Measurements from ENCODE around the gene LCE3A. TPM values are rescaled to one million over a fixed set of nuclear protein-coding genes. Genes with fewer than 3 reads are reported as not detected.
A peak's percentile ranks its signal among the peaks of the same experiment; 100 is the strongest.
"Not testable (repeated sequence)": the region's sequence is repeated elsewhere in the genome, so short reads cannot be mapped to it uniquely, and the experiment has no call there.

LCE3A gene
- total RNA-seq, 1 experiment from 2014 or later: not detected

DNA sequence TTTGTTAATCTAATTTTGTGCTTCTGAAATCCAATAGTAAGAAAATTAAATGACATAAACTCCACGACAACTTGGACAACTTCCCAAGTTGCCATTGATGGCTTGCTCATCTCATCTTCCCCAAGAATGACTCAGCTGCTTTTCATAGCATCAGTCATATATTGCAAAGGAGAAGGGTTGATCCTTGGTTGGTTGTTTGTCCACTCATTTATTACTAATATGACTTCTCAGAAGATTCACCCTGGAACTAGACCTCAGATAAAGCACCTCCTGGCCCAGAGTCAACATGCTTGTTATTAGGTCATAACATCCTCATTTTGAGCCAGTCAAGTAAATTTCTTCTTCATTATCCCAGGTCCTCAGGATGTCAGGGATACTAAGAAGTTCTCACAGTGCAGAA, 40.3 kb downstream of the LCE3A start:
- no peaks in the 10 kb centered on the region for H3K27me3 Mint-ChIP-seq (ENCODE audit: insufficient read depth, unreplicated experiment)
- no peaks in the 10 kb centered on the region for H3K36me3 Mint-ChIP-seq (ENCODE audit: insufficient read depth, unreplicated experiment)
- H3K4me3 Mint-ChIP-seq (ENCODE audit: unreplicated experiment): no peak overlapping the region
- H3K4me1 Mint-ChIP-seq (ENCODE audit: insufficient read depth, unreplicated experiment): peaks cover 12% of the 10 kb centered on the region
- intact Hi-C loops (cut with micrococcal nuclease): no loop called here
- ChIA-PET POLR2A (interaction anchor here (0.6 kb wide), 1 partner anchor 35 kb away, joined by 3 read pairs; no protein-coding TSS in a partner anchor), CTCF (interaction anchor here (0.7 to 1.1 kb wide), 2 partner anchors 50 to 71 kb away, joined by 3 to 4 read pairs; no protein-coding TSS in a partner anchor)
- H3K9me3 Mint-ChIP-seq (ENCODE audit: unreplicated experiment): no peaks in the 10 kb centered on the region
- TF ChIP-seq, protein P1, sequence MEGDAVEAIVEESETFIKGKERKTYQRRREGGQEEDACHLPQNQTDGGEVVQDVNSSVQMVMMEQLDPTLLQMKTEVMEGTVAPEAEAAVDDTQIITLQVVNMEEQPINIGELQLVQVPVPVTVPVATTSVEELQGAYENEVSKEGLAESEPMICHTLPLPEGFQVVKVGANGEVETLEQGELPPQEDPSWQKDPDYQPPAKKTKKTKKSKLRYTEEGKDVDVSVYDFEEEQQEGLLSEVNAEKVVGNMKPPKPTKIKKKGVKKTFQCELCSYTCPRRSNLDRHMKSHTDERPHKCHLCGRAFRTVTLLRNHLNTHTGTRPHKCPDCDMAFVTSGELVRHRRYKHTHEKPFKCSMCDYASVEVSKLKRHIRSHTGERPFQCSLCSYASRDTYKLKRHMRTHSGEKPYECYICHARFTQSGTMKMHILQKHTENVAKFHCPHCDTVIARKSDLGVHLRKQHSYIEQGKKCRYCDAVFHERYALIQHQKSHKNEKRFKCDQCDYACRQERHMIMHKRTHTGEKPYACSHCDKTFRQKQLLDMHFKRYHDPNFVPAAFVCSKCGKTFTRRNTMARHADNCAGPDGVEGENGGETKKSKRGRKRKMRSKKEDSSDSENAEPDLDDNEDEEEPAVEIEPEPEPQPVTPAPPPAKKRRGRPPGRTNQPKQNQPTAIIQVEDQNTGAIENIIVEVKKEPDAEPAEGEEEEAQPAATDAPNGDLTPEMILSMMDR (IDR thresholded peaks at IDR 0.05; ENCODE audit: unreplicated experiment): no peak
- H3K27ac Mint-ChIP-seq (ENCODE audit: low read depth, unreplicated experiment): no peak overlapping the region
- BruUV-seq (replicated peaks): no TSS peak
- DNase-seq (ENCODE audit: unreplicated experiment): peak; percentile 52

DNA sequence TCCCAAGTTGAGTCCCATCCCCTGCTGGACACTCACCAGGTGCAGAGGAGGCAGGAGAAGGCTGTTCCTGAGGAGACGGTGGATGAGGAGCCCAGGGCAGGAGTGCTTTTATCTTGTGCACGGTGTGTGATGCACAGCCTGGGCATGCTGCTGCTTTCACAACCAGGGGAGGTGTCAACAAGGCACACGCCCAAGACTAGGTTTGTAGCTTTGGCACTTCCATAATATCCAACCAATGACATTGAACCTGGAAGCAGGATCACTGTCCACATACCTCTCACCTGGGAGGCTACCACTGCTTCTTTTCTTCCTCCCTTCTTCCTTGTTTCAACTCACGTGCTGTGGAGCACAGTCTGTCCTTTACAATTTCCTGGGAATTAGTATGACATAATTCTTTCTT, 42.5 kb downstream of the LCE3A start, which contains the start of gene LCE3D:
LCE3D (minus strand) TSS at position 84 of the 400 bp plus-strand sequence. CDS start 580 bp downstream, outside the sequence.
- no peak within 1 kb of the TSS for H3K4me3 Mint-ChIP-seq (ENCODE audit: unreplicated experiment)
- peak; percentile 55 for DNase-seq (ENCODE audit: unreplicated experiment)
- no peaks in the 10 kb centered on the region for H3K9me3 Mint-ChIP-seq (ENCODE audit: unreplicated experiment)
- H3K36me3 Mint-ChIP-seq (ENCODE audit: insufficient read depth, unreplicated experiment): no peaks in the 10 kb centered on the region
- CTCF ChIA-PET: interaction anchor here (3.0 kb wide), 1 partner anchor 38 kb away, joined by 7 read pairs; no protein-coding TSS in a partner anchor
- H3K27me3 Mint-ChIP-seq (ENCODE audit: insufficient read depth, unreplicated experiment): no peaks in the 10 kb centered on the region
- POLR2A ChIA-PET: no interaction called here
- intact Hi-C loops (cut with micrococcal nuclease): no loop called here
- no peak within 1 kb of the TSS for H3K27ac Mint-ChIP-seq (ENCODE audit: low read depth, unreplicated experiment)
- TF ChIP-seq, protein P1 (IDR thresholded peaks at IDR 0.05; ENCODE audit: unreplicated experiment): no peak
- peaks cover 12% of the 10 kb centered on the region for H3K4me1 Mint-ChIP-seq (ENCODE audit: insufficient read depth, unreplicated experiment)
- BruUV-seq (replicated peaks): no TSS peak

DNA sequence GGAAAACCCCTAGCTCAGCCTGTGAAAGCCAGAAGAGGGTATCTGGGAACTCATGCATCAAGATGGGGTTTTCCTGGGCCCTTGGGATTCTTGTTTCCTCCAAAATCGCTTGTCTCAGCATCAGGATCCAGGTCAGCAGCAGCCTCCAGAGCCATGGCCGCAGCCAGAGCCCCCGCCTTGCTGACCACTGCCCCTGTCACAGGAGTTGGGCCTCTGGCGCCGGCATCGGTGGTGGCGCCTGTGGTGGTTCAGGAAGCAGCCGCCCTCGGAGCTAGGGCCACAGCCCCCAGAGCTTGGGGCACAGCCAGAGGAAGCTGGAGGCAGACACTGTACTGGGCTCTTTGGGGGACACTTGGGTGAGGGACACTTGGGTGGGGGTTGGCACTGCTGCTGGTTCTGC, 43.4 kb downstream of the LCE3A start:
- H3K4me3 Mint-ChIP-seq (ENCODE audit: unreplicated experiment); intact Hi-C loops (cut with micrococcal nuclease); DNase-seq (ENCODE audit: unreplicated experiment); H3K9me3 Mint-ChIP-seq (ENCODE audit: unreplicated experiment); BruUV-seq (replicated peaks); H3K27ac Mint-ChIP-seq (ENCODE audit: low read depth, unreplicated experiment); H3K27me3 Mint-ChIP-seq (ENCODE audit: insufficient read depth, unreplicated experiment); H3K36me3 Mint-ChIP-seq (ENCODE audit: insufficient read depth, unreplicated experiment): not testable (repeated sequence)
- ChIA-PET CTCF (interaction anchor here (0.6 to 3.0 kb wide), 7 partner anchors 10 to 613 kb away, joined by 3 to 18 read pairs (median 4); partner anchors contain the start of gene LCE3A), POLR2A (interaction anchor here (0.6 to 1.1 kb wide), 4 partner anchors 55 to 911 kb away, joined by 3 to 4 read pairs (median 3); no protein-coding TSS in a partner anchor)
- peaks cover 12% of the 10 kb centered on the region for H3K4me1 Mint-ChIP-seq (ENCODE audit: insufficient read depth, unreplicated experiment)

DNA sequence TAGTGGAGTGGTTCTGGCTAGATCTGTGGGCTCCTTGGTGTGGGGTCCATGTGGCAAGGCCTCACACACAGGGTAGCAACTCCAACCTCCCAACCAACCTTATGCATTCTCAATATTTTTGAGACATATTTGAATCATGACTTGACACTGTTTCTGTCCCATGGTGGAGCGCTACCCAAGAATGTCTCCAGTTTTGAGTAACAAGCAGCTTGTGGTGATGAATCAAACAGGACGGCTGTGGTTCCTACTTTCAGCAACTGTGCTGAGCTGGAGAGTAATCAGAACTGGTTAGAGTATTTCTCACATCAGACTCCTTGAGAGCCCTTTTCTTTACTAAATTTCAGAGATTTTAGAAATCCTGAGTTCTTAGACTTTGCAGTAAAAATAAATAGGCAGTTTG, 45.7 kb downstream of the LCE3A start:
- CTCF ChIA-PET: interaction anchor here (0.6 to 2.6 kb wide), 5 partner anchors 41 to 293 kb away, joined by 3 to 18 read pairs (median 3); partner anchors contain the start of gene LCE3A
- no peaks in the 10 kb centered on the region for H3K36me3 Mint-ChIP-seq (ENCODE audit: insufficient read depth, unreplicated experiment)
- POLR2A ChIA-PET: interaction anchor here (1.0 kb wide), 1 partner anchor 41 kb away, joined by 3 read pairs; no protein-coding TSS in a partner anchor
- no peak overlapping the region for H3K4me3 Mint-ChIP-seq (ENCODE audit: unreplicated experiment)
- H3K27ac Mint-ChIP-seq (ENCODE audit: low read depth, unreplicated experiment): no peak overlapping the region
- TF ChIP-seq, protein P1 (IDR thresholded peaks at IDR 0.05; ENCODE audit: unreplicated experiment): no peak
- no peaks in the 10 kb centered on the region for H3K27me3 Mint-ChIP-seq (ENCODE audit: insufficient read depth, unreplicated experiment)
- no TSS peak for BruUV-seq (replicated peaks)
- no peak for DNase-seq (ENCODE audit: unreplicated experiment)
- H3K9me3 Mint-ChIP-seq (ENCODE audit: unreplicated experiment): no peaks in the 10 kb centered on the region
- peaks cover 12% of the 10 kb centered on the region for H3K4me1 Mint-ChIP-seq (ENCODE audit: insufficient read depth, unreplicated experiment)
- intact Hi-C loops (cut with micrococcal nuclease): no loop called here

Other genes starting within 250 kb of the LCE3A start
- not detected in 2 replicates for gene CRNN, start 208.8 kb downstream of the LCE3A start, total RNA-seq (2022)
- not detected in 2 replicates for gene LCE5A, start 112.3 kb downstream of the LCE3A start, total RNA-seq (2022)
- not detected in 2 replicates for gene CRCT1, start 108.6 kb downstream of the LCE3A start, total RNA-seq (2022)
- gene LCE3E, start 56.3 kb downstream of the LCE3A start, total RNA-seq (2022): not detected in 2 replicates
- 0.75 TPM in 1 of 2 replicates, not detected in the other for gene LCE3D, start 42.6 kb downstream of the LCE3A start, total RNA-seq (2022)
- gene LCE3C, start 22.9 kb downstream of the LCE3A start, total RNA-seq (2022): not detected in 2 replicates
- not detected in 2 replicates for gene LCE3B, start 9.3 kb downstream of the LCE3A start, total RNA-seq (2022)
- gene LCE2D, start 40.3 kb upstream of the LCE3A start, total RNA-seq (2022): not detected in 2 replicates
- gene LCE2C, start 52.2 kb upstream of the LCE3A start, total RNA-seq (2022): not detected in 2 replicates
- gene LCE2B, start 63.0 kb upstream of the LCE3A start, total RNA-seq (2022): not detected in 2 replicates
- not detected in 2 replicates for gene LCE2A, start 75.2 kb upstream of the LCE3A start, total RNA-seq (2022)
- not detected in 2 replicates for gene LCE4A, start 85.1 kb upstream of the LCE3A start, total RNA-seq (2022)
- 0.12 and 0.25 TPM in 2 replicates for gene KPRP, start 134.9 kb upstream of the LCE3A start, total RNA-seq (2022)
- gene LCE1F, start 152.0 kb upstream of the LCE3A start, total RNA-seq (2022): not detected in 2 replicates
- 1.3 and 1.9 TPM in 2 replicates for gene LCE1E, start 163.2 kb upstream of the LCE3A start, total RNA-seq (2022)
- gene LCE1D, start 173.6 kb upstream of the LCE3A start, total RNA-seq (2022): not detected in 2 replicates
- 1.4 and 1.9 TPM in 2 replicates for gene LCE1C, start 183.5 kb upstream of the LCE3A start, total RNA-seq (2022)
- gene LCE1B, start 188.9 kb upstream of the LCE3A start, total RNA-seq (2022): 1.3 and 2.0 TPM in 2 replicates
- gene LCE1A, start 204.4 kb upstream of the LCE3A start, total RNA-seq (2022): not detected in 2 replicates
- not detected in 2 replicates for gene LCE6A, start 219.8 kb upstream of the LCE3A start, total RNA-seq (2022)
- not detected in 2 replicates for gene LCE7A, start 236.9 kb upstream of the LCE3A start, total RNA-seq (2022)

Measured in MCF 10A (cell line).